Right atrium auricular region (tissue), 2 donors: ENCODE results near the gene GPT2. TPM values are rescaled to one million over a fixed set of nuclear protein-coding genes. Genes with fewer than 3 reads are reported as not detected.

Source experiments
- DNase-seq: peaks from one replicate; pipeline ENCODE4 v3.0.0-alpha.2; 2019; ENCODE audit warnings: low spot score
- H3K27ac ChIP-seq, 2 donors: fragments of 200-600 bp; sonication (generic); 1 replicate in 1 of 2; 2 replicates in 1 of 2; pipeline ENCODE4 v1.5.1; 2016 to 2019
- H3K27me3 ChIP-seq, 2 donors: fragments of 200-600 bp; sonication (generic); one replicate each; pipeline versions ENCODE4 v1.5.1 to v1.6.0; 2017 to 2019
- H3K36me3 ChIP-seq: fragments of 200-600 bp; sonication (generic); one replicate; pipeline ENCODE4 v1.5.1; 2016
- H3K4me1 ChIP-seq, 2 donors: fragments of 200-600 bp; sonication (generic); one replicate each; pipeline versions ENCODE4 v1.5.1 to v1.6.0; 2017 to 2019
- H3K4me3 ChIP-seq, 2 donors: fragments of 200-600 bp; sonication (generic); 1 replicate in 1 of 2; 2 replicates in 1 of 2; pipeline ENCODE4 v1.5.1; 2017 to 2019; ENCODE audit warnings: mild to moderate bottlenecking in 1 of 2, moderate library complexity in 1 of 2
- H3K9me3 ChIP-seq, 2 donors: fragments of 200-600 bp; sonication (generic); one replicate each; pipeline ENCODE4 v1.5.1; 2019
- total RNA-seq, 2 donors: library from RNA; depleted of rRNA; stranded (reverse); fragments of >200 nt; gene quantifications; one replicate each; pipeline ENCODE4 v1.1.0, GENCODE V29; 2016
- TF ChIP-seq, protein P1 (sequence below), 2 donors: fragments of 200-600 bp; sonication (generic); IDR thresholded peaks; one replicate each; pipeline ENCODE4 v1.5.1; 2019; ENCODE audit warnings: antibody characterized with exemption in 2 of 2

Gene GPT2
- total RNA-seq, 2 donors from 2014 or later, result 3.7 to 12.1 TPM

DNA sequence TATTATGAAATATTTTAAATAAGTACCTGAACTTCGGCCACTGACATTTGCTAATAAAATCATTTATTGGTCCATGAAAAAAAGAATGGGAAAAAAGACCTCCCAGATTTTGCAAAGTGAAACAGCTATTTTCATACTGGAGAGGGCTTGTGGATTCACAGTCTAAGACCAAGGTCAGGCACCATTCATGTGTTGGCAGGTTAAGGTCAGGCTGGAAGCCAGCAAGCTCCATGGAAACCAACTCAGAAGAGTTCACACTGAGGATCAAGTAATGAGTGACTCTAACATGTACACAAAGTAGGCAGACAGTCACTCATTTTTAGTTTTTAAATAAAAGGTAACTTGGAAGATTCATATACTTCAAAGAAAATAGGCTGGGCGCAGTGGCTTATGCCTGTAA lies 85.9 kb downstream of the GPT2 start:
- TF ChIP-seq, protein P1, sequence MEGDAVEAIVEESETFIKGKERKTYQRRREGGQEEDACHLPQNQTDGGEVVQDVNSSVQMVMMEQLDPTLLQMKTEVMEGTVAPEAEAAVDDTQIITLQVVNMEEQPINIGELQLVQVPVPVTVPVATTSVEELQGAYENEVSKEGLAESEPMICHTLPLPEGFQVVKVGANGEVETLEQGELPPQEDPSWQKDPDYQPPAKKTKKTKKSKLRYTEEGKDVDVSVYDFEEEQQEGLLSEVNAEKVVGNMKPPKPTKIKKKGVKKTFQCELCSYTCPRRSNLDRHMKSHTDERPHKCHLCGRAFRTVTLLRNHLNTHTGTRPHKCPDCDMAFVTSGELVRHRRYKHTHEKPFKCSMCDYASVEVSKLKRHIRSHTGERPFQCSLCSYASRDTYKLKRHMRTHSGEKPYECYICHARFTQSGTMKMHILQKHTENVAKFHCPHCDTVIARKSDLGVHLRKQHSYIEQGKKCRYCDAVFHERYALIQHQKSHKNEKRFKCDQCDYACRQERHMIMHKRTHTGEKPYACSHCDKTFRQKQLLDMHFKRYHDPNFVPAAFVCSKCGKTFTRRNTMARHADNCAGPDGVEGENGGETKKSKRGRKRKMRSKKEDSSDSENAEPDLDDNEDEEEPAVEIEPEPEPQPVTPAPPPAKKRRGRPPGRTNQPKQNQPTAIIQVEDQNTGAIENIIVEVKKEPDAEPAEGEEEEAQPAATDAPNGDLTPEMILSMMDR (IDR thresholded peaks at IDR 0.05), result no peak
- peaks cover 39% of the 10 kb centered on the region for H3K36me3 ChIP-seq
- DNase-seq, result no peak
- peaks cover 0 to 47% of the 10 kb centered on the region in 2 donors for H3K4me1 ChIP-seq
- H3K4me3 ChIP-seq, result no peak overlapping the region
- H3K9me3 ChIP-seq, result no peaks in the 10 kb centered on the region
- no peaks in the 10 kb centered on the region for H3K27me3 ChIP-seq
- peak overlapping the region in 1 of 2 donors; percentile 7 for H3K27ac ChIP-seq

DNA sequence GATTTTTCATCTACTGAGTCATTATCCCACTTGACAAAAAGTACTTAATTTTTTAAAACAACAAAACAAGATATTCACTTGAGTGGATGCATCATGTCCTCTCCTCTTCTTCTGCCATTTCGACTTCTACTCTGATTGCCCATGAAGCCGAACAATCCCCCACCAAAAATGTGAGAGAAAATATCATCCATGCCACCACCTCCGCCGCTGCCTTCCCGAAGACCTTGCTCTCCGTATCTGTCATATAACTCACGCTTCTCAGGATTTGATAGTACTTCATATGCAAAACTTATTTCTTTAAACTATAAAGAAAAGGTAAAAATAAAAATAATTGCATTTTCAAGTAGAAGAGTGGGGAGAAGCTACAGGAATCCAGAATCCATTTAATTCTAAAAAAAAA lies 87.1 kb downstream of the GPT2 start:
- DNase-seq, result no peak
- Histone ChIP-seq H3K36me3 (peaks cover 27% of the 10 kb centered on the region), H3K4me3 (no peak overlapping the region), H3K27ac (no peak overlapping the region), H3K4me1 (peaks cover 0 to 47% of the 10 kb centered on the region in 2 donors), H3K9me3 (no peaks in the 10 kb centered on the region), H3K27me3 (no peaks in the 10 kb centered on the region)
- TF ChIP-seq, protein P1 (IDR thresholded peaks at IDR 0.05), result no peak

DNA sequence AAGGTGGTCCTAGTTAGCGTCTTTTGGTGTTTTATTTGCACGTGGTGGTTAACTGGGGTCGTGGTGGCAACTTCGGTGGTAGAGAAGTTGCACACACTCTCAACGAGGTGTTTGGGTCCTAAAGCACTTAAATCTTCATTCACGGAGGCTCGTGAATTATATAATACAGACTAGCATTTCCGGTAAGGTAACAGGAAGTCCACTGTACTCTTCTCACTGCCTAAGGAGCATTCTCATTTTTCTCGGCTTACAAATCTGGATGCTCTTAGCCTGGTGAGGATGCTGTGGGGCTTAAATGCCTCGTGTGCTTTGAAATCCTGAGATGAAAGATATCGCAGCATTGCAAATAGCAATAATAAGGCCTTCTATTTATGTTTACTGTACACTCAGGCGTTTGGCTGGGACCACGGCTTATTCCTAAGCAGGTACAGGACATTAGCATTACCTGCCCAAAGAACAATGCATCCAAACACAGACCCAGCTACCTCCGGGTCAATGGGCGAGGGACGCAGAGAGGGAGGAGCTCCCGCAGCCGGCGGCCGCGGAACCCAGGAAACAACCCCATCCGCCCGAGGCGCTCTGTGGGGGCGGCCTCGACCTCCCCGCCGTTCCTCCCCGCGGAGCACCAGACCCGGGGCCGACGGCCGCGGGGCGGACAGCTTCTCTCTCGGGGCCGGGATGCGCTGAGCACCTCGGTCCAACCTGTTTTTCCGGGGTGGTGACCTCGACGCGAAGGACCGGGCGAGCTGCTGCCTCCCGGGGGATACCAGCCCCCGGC lies 88.5 kb downstream of the GPT2 start:
- Histone ChIP-seq H3K27me3 (no peaks in the 10 kb centered on the region), H3K4me1 (peaks cover 0 to 47% of the 10 kb centered on the region in 2 donors), H3K27ac (peak overlapping the region; percentile 95 to 98), H3K36me3 (peaks cover 14% of the 10 kb centered on the region), H3K4me3 (peak overlapping the region; percentile 90 to 91), H3K9me3 (no peaks in the 10 kb centered on the region)
- DNase-seq, result no peak
- TF ChIP-seq, protein P1 (IDR thresholded peaks at IDR 0.05), result no peak

DNA sequence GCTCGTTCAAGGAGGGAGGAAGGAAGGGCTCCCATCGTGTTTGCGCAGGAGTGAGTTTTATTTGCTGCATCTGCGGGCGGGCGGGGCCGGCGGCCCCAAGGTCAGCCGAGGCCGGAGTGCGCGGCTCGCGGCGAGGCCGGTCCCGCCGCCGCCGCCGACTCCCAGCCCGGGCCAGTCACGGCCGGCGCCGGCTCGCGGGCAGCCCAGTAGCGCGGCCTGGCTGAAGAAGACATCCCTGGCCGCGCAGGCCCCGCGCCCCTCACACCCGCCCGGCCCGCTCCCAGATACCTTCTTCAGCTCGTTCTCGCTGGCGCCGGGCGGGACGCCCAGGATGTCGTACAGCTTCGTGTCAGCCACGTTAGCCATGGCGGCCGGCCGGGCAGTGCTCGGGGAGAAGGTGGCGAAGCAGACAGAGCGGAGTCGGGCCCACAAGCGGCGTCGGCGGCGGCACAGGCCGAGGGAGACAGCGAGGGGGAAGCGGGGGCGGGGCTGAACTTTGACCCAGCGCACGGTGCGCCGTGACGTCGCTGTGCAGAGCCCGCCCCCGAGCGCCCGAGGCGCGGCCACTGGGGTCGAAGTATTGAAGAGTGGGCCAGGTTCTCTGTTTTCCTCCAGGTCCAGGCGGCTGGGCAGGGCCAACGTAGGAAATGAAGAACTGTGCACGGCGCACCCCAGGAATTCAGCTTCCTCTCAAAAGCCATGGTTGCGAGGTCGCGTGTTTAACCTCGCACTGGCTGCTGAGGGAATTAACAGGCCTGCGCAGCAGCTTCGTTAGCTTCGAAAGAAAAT lies 89.2 kb downstream of the GPT2 start, which contains the start of gene DNAJA2:
DNAJA2 (minus strand) TSS at position 468 of the 789 bp plus-strand sequence; CDS start at position 366, 102 bp downstream.
- TF ChIP-seq, protein P1 (IDR thresholded peaks at IDR 0.05), result no peak
- Histone ChIP-seq H3K4me1 (peaks cover 0 to 47% of the 10 kb centered on the region in 2 donors), H3K27me3 (no peaks in the 10 kb centered on the region), H3K4me3 (peak within 1 kb of the TSS; percentile 90 to 91), H3K36me3 (peaks cover 6% of the 10 kb centered on the region), H3K9me3 (no peaks in the 10 kb centered on the region), H3K27ac (peak within 1 kb of the TSS; percentile 95 to 98)
- DNase-seq, result peak; percentile 91

DNA sequence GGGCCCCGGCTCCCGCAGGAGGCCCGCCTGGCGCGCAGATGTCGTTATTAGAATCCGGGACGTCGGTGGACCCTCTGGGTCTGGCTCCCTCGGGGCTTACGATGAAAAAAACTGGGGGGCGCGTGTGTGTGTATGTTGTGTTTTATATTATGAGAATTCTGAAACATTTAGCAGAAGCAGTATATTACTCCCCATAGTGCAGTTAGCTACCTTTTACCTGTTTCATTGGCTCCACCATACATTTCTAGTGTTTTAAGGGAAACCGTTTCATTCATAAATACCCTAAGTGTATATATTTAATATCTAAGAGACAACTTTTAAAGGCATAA lies 89.8 kb downstream of the GPT2 start:
- peaks cover 0 to 43% of the 10 kb centered on the region in 2 donors for H3K4me1 ChIP-seq
- DNase-seq, result no peak
- H3K27ac ChIP-seq, result peak overlapping the region; percentile 95 to 98
- no peaks in the 10 kb centered on the region for H3K27me3 ChIP-seq
- H3K36me3 ChIP-seq, result peaks cover under 1% of the 10 kb centered on the region
- TF ChIP-seq, protein P1 (IDR thresholded peaks at IDR 0.05), result no peak
- no peaks in the 10 kb centered on the region for H3K9me3 ChIP-seq
- H3K4me3 ChIP-seq, result peak overlapping the region; percentile 90 to 91
